Erythroblast (primary cell): Measurements from ENCODE around the gene GNMT.

ENCODE experiments used
- GATA1 ChIP-seq: IDR thresholded peaks from 2 replicates; pipeline ENCODE4 v1.6.1; 2011; ENCODE audit warnings: low read depth, mild to moderate bottlenecking, control low read depth, low read length, moderate library complexity
- POLR2A ChIP-seq: IDR thresholded peaks from 2 replicates; pipeline ENCODE4 v1.6.1; 2011; ENCODE audit warnings: mild to moderate bottlenecking, low read length

- no peak for TF ChIP-seq POLR2A
- no peak for TF ChIP-seq GATA1
Observed at GRCh38 chr6:42929821-42930360, 30.7 kb upstream of the GNMT start.
